CD1c-positive myeloid dendritic cell (primary cell): ENCODE measurements around the gene MYL9.
"Not testable (repeated sequence)": the region's sequence is repeated elsewhere in the genome, so short reads cannot be mapped to it uniquely, and the experiment has no call there.

ENCODE experiments used
- DNase-seq: peaks from one replicate; pipeline ENCODE4 v3.0.0-alpha.2; 2016; ENCODE audit errors: extremely low spot score

MYL9 gene

DNA sequence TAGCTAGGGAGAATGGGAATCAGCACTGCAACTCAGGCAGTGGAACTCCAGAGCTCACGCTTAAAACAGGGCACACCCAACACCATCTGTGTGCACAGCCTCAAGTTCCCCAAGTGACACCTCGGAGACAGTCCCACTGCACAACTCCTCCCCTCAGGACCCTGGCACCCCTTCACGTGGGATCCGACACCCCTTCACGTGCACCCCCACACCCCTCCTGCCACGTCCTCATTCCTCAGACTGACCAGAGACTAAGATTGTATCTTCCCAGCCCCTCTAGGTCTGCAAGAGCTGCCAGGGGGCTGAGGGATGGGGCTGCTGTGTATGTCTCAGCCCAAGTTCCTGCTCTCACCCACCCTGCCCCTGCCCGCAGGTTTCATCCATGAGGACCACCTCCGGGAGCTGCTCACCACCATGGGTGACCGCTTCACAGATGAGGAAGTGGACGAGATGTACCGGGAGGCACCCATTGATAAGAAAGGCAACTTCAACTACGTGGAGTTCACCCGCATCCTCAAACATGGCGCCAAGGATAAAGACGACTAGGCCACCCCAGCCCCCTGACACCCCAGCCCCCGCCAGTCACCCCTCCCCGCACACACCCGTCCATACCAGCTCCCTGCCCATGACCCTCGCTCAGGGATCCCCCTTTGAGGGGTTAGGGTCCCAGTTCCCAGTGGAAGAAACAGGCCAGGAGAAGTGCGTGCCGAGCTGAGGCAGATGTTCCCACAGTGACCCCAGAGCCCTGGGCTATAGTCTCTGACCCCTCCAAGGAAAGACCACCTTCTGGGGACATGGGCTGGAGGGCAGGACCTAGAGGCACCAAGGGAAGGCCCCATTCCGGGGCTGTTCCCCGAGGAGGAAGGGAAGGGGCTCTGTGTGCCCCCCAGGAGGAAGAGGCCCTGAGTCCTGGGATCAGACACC is 7.6 kb downstream of the MYL9 start:
- no peak for DNase-seq

DNA sequence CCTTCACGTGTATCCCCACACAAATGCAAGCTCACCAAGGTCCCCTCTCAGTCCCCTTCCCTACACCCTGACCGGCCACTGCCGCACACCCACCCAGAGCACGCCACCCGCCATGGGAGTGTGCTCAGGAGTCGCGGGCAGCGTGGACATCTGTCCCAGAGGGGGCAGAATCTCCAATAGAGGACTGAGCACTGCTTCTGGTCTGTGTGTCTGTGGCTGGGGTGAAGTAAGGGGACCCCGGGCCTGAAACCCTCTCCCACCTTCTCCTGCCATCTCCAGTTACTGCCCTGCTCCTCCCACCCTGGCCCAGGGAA is 8.3 kb downstream of the MYL9 start:
- DNase-seq: no peak

DNA sequence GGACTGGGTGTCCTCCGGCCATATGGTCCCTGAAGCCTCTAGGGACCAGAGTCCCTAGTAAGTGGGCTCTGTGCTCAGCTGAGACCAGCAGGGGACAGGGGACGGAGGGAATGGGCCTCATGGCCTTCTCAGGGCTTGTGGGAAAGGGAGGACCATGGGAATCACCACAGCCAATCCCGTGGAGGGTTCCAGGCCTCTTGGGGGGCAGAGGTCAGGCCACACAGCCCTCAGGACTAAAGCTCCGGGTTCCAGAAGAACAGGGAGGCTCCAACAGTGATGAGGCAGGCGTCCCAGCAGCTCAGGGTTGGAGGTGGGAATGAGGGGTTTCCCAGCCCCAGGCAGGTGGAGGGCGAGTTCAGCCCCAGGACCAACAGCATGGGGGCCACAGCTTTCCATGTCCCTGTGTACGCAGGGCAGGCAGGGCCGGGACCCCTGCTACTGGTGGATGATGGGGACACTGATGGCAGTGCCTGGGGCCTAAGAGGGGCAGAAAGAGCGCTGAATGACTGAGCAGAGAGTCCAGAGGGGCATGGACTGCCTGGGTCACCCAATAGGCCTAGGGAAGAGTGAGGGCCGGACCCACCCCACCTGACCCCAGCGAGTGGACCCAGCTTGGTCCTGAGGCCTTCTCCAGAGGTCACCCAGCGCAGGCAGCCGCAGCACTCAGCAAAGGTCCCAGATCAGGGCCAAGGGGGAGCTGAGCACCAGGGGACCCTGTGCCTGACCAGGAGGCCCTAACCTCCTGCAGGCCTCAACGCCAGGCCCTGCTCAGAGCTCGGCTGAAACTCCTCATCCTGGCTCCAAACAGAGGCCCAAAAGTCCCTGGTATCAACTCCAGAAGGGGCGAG is 8.8 kb downstream of the MYL9 start:
- DNase-seq: no peak

DNA sequence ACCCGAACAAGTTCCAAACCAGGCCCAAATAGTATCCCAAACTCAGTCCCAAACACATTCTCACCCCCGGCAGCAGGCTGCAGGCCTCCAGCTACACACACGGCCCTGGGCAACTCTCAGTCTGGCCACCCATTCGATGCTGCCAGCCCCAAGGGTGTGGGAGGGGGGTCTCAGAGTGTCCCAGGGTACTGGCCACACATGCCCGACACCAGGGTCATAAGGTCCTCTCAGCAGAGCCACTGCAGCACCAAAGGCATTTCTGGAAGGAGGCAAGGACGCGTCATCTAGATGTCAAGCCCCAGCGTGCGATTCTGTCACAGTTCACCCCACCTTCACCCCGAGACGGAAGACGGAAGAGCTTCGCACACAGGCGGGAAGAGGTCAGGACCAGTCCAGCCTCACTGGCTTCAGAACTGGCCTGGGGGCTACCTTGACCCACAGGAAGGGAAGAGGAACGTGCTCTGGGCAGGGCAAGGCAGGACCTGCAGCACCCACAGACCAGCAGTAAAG is 9.5 kb downstream of the MYL9 start:
- DNase-seq: no peak

DNA sequence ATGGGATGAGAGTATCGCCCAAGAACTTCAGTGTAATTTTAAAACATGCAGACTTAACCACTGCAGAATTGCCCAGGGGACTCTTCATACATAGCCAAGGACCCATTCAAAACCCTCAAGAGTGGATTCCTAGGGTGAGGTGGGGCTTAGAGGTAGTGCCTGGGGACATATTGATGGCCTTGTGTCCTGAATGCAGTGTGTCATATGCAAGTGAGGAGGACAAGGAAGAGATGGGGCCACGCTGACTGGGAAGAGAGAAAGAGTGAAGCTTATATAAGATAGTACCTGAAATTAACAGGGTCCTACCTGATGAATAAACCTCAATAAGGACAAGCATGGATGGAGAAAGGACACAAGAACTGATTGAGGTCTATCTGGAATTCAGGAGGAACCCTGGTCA is 13.9 kb downstream of the MYL9 start:
- no peak for DNase-seq

DNA sequence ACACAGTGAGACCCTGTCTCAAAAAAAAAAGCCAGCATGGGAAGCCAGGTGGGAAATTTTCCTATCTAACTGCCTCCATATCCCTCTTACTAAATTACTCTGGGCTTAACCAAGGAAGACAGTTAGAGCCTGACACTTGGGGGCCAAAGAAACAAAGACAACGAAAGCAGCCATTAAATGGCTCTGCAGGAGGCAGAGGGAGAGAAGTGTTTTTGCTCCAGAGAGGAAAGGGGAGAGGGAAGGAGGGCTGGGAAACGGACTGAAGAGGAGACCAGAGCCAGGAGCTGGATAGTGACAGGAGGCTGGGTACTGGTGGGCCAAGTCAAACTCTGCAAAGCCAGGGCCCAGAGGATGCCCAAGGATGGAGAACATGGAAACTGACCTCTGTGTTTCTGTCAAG is 21.4 kb downstream of the MYL9 start:
- no peak for DNase-seq

DNA sequence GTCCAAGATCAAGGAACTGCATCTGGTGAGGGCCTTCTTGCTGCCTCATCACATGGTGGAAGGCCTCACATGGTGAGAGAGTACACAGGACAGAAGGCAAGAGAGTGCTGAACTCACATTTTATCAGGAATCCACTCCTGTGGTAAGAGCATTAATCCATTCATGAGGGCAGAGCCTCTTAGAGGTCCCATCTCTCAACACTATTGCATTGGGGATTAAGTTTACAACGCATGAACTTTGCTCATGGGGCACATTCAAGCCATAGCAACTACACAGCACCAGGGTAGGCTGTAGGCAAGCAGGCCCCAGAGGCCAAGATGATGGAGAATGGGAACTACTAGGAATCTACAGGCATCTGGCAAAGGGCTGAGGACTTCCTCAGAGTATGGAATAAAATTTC is 22.1 kb downstream of the MYL9 start:
- DNase-seq: no peak

DNA sequence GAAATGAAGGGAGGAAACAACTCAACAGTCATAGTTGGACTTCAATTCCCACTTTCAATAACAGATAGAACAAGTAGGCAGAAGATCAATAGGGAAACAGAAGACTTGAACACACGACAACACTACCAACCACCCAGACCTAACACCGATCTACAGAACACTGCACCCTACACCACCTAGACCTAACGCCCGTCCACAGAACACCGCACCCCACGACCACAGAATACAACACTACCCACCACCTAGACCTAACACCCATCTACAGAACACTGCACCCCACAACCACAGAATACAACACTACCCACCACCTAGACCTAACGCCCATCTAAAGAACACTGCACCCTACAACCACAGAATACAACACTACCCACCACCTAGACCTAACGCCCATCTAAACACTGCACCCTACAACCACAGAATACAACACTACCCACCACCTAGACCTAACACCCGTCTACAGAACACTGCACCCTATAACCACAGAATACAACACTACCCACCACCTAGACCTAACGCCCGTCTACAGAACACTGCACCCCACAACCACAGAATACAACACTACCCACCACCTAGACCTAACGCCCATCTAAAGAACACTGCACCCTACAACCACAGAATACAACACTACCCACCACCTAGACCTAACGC is 22.9 kb downstream of the MYL9 start:
- DNase-seq: not testable (repeated sequence)

DNA sequence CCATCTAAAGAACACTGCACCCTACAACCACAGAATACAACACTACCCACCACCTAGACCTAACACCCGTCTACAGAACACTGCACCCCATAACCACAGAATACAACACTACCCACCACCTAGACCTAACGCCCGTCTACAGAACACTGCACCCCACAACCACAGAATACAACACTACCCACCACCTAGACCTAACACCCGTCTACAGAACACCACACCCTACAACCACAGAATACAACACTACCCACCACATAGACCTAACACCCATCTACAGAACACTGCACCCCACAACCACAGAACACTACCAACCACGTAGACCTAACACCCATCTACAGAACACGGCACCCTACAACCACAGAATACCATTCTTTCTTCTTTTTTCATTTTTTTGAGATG is 23.4 kb downstream of the MYL9 start:
- DNase-seq: not testable (repeated sequence)

DNA sequence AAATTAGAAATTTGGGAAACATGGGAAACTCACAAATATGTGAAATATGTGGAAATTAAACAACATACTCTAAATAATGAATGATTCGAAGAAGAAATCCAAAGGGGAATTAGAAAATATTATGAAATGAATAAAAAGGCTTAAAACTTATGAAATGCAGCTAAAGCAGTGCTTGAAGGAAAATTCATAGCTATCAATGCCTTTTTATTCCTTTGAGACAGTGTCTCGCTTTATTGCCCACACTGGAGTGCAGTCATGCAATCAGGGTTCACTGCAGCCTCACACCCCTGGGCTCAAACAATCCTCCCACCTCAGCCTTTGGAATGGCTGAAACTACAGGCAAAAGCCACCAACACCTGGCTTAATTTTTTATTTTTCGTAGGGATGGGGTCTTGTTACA is 24.2 kb downstream of the MYL9 start:
- no peak for DNase-seq

DNA sequence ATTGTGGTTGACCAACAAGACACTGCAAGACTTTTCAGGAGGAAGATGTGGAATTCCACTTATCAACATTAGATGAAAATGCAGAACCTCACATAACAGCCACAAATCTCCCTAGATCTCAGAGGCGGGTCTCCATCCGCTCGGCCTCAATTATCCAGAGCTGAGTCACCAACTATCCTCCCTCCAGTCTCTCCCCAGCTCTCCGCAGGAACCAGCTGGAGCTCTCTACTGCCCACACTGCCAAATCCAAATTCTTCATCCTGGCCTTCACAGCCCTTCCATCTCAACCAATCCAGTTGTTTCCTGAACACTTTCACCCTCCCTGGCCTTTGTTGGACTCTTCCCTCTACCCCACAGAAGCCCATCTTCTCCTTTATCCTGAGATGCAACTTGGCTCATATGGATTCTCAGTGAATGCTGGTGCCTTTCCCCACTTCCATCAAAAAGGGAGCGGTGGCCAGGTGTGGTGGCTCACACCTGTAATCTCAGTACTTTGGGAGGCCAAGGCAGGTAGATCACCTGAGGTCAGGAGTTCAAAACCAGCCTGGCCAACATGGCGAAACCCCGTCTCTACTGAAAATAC is 28.6 kb downstream of the MYL9 start:
- DNase-seq: no peak

DNA sequence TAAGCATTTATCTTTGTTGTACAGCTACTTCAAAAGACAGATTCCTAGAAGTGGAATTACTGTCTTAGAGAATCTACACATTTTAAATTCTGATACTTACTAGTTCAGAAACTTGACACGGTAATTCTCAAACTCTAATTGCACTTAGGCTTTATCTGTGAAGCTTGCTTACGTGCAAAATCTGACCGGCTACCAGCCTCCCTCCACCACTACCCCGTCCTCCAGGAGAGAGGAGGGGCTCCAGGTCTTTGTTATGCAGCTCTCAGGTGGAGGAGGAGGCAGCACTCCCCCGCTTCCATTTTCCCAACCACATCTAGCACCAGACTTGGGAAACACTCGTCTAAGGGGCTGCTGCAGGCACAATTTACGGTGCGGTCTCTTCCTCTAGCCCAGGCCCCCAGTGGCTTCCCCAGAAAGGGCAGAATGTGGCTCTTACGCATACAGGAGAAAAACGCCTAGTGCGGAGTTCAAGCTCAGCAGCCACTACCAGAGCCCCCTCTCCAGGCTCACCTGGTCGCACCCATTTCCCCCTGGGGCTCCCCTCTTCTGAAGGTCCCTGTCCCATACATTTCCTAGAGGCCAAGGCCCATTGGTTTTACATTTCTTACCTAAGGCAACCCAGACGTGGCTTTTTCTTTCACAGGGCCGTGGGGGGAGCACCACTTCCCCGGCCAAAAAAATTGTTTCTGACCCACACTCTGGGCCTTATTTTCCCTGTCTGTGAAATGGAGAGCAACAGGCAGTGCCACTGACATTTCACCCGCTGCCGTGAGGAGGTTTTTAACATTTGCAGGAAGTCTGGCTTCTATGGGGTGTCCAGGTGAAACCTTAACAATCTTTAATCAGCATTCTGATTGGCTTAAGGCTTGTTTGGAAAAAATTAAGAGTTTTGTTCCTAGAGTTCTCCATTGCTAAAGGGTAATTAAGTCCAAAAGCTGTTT is 30.5 kb downstream of the MYL9 start:
- no peak for DNase-seq

DNA sequence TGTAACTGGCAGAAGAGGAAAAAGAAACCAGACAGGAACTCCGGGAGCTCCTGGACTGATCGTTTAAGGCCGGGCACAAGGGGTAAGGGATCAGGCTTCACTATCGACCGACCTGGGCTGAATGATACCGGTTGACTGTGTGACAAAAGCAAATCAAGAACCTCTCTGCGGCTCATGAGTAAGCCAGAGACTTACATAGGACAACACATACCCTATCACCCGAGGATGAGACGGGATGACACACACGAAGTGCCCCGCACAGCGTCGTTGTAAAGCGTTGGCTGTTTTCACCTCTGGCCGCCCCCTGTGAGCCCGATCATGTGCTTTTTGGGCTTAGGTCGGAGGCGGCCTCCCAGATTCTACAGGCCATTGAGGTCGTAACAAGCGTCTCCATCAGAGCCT is 31.4 kb downstream of the MYL9 start:
- DNase-seq: peak; percentile 73

DNA sequence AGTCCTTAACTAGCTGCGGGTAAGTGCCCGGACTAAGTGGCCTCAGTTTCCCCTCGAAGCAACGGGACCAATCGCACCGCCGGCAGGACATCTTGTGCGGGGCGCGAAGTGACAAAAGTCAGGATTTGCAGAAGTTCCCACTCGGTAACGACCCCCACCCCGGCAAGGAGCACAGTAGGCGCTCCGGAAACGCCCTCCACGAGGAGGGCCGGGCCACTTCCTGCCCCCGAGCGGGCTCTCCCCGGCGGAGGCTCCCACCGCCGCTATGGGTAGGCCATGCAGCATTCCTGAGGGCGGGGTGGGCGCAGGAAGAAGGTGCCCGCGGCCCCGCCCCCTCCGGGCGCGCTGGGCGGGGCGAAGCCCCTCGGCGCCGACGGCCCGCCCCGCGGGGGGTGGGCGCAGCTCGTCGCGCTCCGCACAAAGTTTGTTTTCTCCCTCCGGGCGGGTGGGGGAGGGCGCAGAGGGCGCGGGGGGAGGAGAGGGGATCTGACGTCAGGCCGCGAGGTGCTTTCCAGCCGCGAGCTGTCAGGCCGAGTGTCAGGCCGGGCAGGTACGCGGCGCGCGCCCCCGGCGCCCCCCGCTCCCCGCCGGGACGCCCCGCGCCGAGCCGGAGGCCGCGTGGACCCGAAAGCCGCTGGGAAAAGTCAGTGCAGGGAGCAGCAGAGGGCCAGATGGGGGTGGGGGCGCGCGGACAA is 31.9 kb downstream of the MYL9 start, which contains the start of gene TGIF2:
Gene TGIF2, plus strand, starts transcription at position 495 of the 695 bp plus-strand sequence. CDS start 5,178 bp downstream, outside the sequence.
- peak; percentile 77 for DNase-seq

DNA sequence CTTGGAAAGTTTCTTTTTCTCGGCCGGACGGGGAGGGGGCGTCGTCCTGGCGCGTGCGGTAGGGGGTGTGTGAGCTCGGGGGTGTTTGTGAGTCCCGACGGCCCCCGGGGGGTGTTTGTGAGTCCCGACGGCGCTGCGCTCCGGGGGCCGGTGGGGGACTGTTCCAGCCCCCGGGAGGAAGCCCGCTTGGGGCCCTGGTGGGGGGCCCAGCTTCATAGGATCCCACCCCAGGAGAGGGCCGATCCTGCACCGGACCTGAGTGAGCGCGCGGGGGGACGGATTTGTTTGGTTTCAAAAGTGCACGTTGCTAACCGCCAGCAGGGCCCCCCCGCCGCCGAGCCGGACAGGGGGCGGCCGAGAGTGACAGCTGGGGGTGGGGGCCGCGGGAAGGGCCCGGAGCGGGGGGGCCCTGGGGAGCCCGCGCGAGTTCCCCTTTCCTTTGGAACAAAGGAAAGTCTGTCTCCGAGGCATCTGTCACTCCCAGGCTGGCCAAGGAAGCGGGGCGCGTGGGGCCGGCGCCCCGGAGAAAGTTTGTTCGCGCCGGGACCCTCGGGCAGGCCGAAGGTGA is 32.6 kb downstream of the MYL9 start:
- peak; percentile 85 for DNase-seq

DNA sequence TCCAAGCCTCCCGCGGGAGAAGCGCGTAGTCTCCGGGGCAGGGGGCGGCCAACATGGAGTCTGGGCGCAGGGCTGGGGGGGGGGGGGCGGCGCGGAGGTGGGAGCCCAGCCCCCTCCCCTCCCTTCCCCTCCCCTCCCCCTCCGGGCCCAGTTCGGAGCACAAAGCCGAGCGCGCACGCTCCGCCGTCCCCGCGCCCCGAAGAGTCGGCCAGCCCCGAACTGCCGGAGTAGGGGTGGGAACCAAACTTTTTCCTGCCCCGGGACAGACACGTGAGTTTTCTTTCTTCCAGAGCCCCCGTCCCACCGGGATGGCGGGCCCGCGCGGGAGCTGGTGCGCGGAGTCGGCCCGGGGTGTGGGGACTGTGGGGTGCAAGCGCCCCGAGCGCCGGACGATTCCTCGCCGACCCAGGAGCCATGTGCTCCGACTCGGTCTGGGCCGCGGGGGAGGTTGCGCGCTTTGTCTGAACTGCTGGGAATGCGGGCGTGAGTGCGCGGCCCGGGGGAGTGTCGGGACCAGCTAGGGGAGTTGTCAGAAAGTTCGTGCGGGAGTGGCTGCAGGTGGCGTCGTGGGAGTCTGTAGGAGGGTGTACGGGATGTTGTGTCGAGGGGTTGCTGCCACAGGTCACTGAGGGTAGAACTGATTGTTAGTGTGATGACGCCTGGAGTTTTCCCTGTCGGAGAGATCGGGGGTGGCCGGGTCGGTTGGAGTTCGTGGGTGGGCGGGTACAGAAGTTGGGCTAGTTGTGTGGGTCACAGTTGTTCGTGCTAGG is 33.2 kb downstream of the MYL9 start:
- DNase-seq: peak; percentile 66

DNA sequence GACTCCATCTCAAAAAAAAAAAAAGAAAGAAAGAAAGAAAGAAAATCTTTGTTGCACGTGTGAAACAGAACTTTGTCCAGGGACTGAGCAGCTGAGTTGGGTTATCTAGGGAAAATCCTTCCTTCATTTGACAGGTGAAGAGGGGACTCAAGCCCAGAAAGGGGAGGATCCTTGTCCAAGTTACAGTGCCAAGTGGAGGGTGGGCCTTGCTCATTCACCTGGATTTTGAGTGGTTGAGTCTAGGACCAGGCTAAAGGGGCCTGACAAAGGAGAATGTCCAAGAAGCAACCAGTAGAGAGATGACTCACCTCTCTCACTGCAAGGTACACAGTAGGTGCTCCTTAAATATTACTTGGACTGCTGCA is 34.7 kb downstream of the MYL9 start:
- DNase-seq: no peak

DNA sequence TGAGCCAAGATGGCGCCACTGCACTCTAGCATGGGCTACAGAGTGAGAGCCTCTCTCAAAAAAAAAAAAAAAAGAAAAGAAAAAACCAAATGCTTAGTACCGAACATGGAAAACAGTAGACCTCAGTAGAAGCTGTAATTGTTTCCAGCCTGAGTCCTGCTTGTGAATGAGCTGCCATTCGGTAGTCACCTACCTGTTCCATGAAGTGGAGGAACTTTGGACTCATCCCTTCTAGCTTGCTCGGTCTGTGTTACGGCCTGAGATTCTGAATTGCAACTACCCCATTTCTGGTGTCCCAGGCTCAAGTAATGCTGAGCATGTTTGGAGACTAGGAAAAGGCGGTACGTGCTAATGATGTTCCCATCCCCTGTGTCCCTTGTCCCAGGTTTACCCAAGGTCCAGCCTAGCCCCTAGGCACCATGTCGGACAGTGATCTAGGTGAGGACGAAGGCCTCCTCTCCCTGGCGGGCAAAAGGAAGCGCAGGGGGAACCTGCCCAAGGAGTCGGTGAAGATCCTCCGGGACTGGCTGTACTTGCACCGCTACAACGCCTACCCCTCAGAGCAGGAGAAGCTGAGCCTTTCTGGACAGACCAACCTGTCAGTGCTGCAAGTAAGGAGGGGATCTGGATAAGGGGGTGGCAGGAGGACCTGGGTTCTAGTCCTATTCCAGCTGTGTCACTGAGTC is 37.2 kb downstream of the MYL9 start:
- no peak for DNase-seq
